Renal pelvis (tissue), 12 donors: ENCODE data around the gene ZNF324B. TPM values are rescaled to one million over a fixed set of nuclear protein-coding genes. Genes with fewer than 3 reads are reported as not detected.
"Not testable (repeated sequence)": the region's sequence is repeated elsewhere in the genome, so short reads cannot be mapped to it uniquely, and the experiment has no call there.

Source experiments
- DNase-seq: peaks from one replicate; pipeline ENCODE4 v3.0.0-alpha.2; 2013
- long read RNA-seq, 16 experiments: transcript quantifications; one replicate each; lab custom pipeline, GENCODE V29; 2026
- polyA plus RNA-seq, 3 donors: library from polyadenylated mRNA; unstranded; fragments of 120-200 nt; gene quantifications; one replicate each; pipeline ENCODE4 v1.2.1, GENCODE V29; 2013; ENCODE audit not compliant: insufficient read length in 3 of 3

The ZNF324B gene
- 1 to 10 TPM; 7.2 to 7.6 (median 7.2) TPM for polyA plus RNA-seq
- long read RNA-seq, donor 1, partial matches to known transcripts = 0 of 1 reads
- long read RNA-seq, donor 1, other reads (novel, unspliced or antisense) = 0 of 1 reads
- long read RNA-seq, donor 2, partial matches to known transcripts = 0 of 1 reads
- long read RNA-seq, donor 2, other reads (novel, unspliced or antisense) = 0 of 1 reads
- long read RNA-seq, donor 3, partial matches to known transcripts = 0 of 3 reads
- long read RNA-seq, donor 3, other reads (novel, unspliced or antisense) = 0 of 3 reads
- long read RNA-seq, donor 4 = 0 reads
- long read RNA-seq, donor 5 = 0 reads
- long read RNA-seq, donor 6, partial matches to known transcripts = 0 of 2 reads
- long read RNA-seq, donor 6, other reads (novel, unspliced or antisense) = 0 of 2 reads
- long read RNA-seq, donor 7, partial matches to known transcripts = 0 of 1 reads
- long read RNA-seq, donor 7, other reads (novel, unspliced or antisense) = 0 of 1 reads
- long read RNA-seq, donor 8 = 0 reads
- long read RNA-seq, donor 9, partial matches to known transcripts = 0 of 1 reads
- long read RNA-seq, donor 9, other reads (novel, unspliced or antisense) = 0 of 1 reads
- long read RNA-seq, donor 10, partial matches to known transcripts = 0 of 1 reads
- long read RNA-seq, donor 10, other reads (novel, unspliced or antisense) = 0 of 1 reads
- long read RNA-seq, donor 11, partial matches to known transcripts = 0 of 1 reads
- long read RNA-seq, donor 11, other reads (novel, unspliced or antisense) = 0 of 1 reads
- long read RNA-seq, donor 12, partial matches to known transcripts = 0 of 2 reads
- long read RNA-seq, donor 12, other reads (novel, unspliced or antisense) = 0 of 2 reads
- long read RNA-seq, donor 13, partial matches to known transcripts = 0 of 1 reads
- long read RNA-seq, donor 13, other reads (novel, unspliced or antisense) = 0 of 1 reads
- long read RNA-seq, donor 14 = 0 reads
- long read RNA-seq, donor 15, partial matches to known transcripts = 0 of 1 reads
- long read RNA-seq, donor 15, other reads (novel, unspliced or antisense) = 0 of 1 reads
- long read RNA-seq, donor 16, partial matches to known transcripts = 0 of 2 reads
- long read RNA-seq, donor 16, other reads (novel, unspliced or antisense) = 0 of 2 reads

- DNase-seq = peak; percentile 97
Measured at GRCh38 chr19:58451358-58452101, at the start of gene ZNF324B. Gene ZNF324B (plus strand): TSS chr19:58451622. CDS start chr19:58453702, 2,080 bp downstream.

GRCh38 chr19:58401840-58402421 is 49.5 kb upstream of the ZNF324B start:
- DNase-seq = no peak

GRCh38 chr19:58403920-58404478 is 47.4 kb upstream of the ZNF324B start:
- DNase-seq = not testable (repeated sequence)

- no peak for DNase-seq
Measured at GRCh38 chr19:58406818-58407657, 44.4 kb upstream of the ZNF324B start.

- DNase-seq = no peak
Measured at GRCh38 chr19:58407658-58408151, 43.7 kb upstream of the ZNF324B start.

- DNase-seq = peak; percentile 97
Measured at GRCh38 chr19:58408152-58409009, 43.0 kb upstream of the ZNF324B start, which contains the start of gene ZNF584. Gene ZNF584 (plus strand): TSS chr19:58408649. CDS start chr19:58409148, 499 bp downstream.

- no peak for DNase-seq
Measured at GRCh38 chr19:58409010-58409790, 42.2 kb upstream of the ZNF324B start.

- DNase-seq = no peak
Measured at GRCh38 chr19:58416604-58417003, 34.8 kb upstream of the ZNF324B start.

- DNase-seq = no peak
Measured at GRCh38 chr19:58417071-58417470, 34.4 kb upstream of the ZNF324B start.

GRCh38 chr19:58428617-58429016 is 22.8 kb upstream of the ZNF324B start:
- DNase-seq = no peak

- no peak for DNase-seq
Measured at GRCh38 chr19:58429745-58430144, 21.7 kb upstream of the ZNF324B start.

- no peak for DNase-seq
Measured at GRCh38 chr19:58434217-58434616, 17.2 kb upstream of the ZNF324B start.

- peak; percentile 100 for DNase-seq
Measured at GRCh38 chr19:58439576-58440554, 11.6 kb upstream of the ZNF324B start, which contains the start of gene ZNF132. Gene ZNF132 (minus strand): TSS chr19:58440153. CDS start chr19:58439821, 332 bp downstream.

- DNase-seq = no peak
Measured at GRCh38 chr19:58440556-58440955, 10.9 kb upstream of the ZNF324B start.

- not testable (repeated sequence) for DNase-seq
Measured at GRCh38 chr19:58442986-58443385, 8.4 kb upstream of the ZNF324B start.

GRCh38 chr19:58448860-58449259 is 2.6 kb upstream of the ZNF324B start:
- DNase-seq = not testable (repeated sequence)
